ENCODE measurements around the gene TSN. TPM values are rescaled to one million over a fixed set of nuclear protein-coding genes. Genes with fewer than 3 reads are reported as not detected.

Gene TSN
- total RNA-seq, 2 donors from 2014 or later = 18.2 to 20.8 TPM

- WGBS, 2 donors = 87 to 90% methylated on average over 10 of the region's 10 CpGs
- ATAC-seq (no peak), DNase-seq (no peak)
- Histone ChIP-seq H3K36me3 (replicated peaks in 1 of 2; ENCODE audit: insufficient read depth in 1 of 2, low read depth in 2 of 2) (peaks cover 0 to 26% of the 10 kb centered on the region in 2 donors), H3K9me3 (no peaks in the 10 kb centered on the region), H3K27me3 (no peaks in the 10 kb centered on the region), H3K27ac (no peak overlapping the region), H3K4me1 (peaks cover 9% of the 10 kb centered on the region), H3K4me3 (no peak overlapping the region)
- intact Hi-C loops (cut with DNase I) = no loop called here
- TF ChIP-seq, protein P1, sequence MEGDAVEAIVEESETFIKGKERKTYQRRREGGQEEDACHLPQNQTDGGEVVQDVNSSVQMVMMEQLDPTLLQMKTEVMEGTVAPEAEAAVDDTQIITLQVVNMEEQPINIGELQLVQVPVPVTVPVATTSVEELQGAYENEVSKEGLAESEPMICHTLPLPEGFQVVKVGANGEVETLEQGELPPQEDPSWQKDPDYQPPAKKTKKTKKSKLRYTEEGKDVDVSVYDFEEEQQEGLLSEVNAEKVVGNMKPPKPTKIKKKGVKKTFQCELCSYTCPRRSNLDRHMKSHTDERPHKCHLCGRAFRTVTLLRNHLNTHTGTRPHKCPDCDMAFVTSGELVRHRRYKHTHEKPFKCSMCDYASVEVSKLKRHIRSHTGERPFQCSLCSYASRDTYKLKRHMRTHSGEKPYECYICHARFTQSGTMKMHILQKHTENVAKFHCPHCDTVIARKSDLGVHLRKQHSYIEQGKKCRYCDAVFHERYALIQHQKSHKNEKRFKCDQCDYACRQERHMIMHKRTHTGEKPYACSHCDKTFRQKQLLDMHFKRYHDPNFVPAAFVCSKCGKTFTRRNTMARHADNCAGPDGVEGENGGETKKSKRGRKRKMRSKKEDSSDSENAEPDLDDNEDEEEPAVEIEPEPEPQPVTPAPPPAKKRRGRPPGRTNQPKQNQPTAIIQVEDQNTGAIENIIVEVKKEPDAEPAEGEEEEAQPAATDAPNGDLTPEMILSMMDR (IDR thresholded peaks at IDR 0.05) = no peak
- TF ChIP-seq POLR2A (IDR thresholded peaks at IDR 0.05) = no peak
These were observed 9.3 kb downstream of the TSN start for GRCh38 chr2:121764681-121765228.

DNA sequence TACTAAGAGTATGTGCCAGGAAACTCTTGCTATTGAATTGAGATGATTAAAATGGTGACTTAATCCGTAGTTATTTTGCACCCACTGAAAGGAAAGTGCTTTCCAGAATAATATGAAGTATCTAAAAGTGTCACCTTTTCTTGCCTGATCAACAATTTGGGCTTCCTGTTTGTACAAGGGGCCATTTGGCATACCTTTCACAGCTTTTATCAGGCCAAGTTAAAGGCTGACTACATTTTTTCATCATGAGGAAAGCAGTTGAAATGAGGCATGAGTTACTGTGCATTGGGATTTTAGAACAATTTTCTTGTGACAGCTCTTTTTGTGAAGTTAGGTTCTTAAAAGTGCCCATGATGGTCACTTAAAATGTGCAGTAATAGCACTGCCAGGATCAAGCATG is 11.2 kb downstream of the TSN start:
- Histone ChIP-seq H3K36me3 (replicated peaks in 1 of 2; ENCODE audit: insufficient read depth in 1 of 2, low read depth in 2 of 2) (peaks cover 0 to 22% of the 10 kb centered on the region in 2 donors), H3K9me3 (no peaks in the 10 kb centered on the region), H3K4me1 (peaks cover 9% of the 10 kb centered on the region), H3K27ac (peak overlapping the region; percentile 15 to 60 (median 38)), H3K4me3 (no peak overlapping the region), H3K27me3 (no peaks in the 10 kb centered on the region)
- ATAC-seq = peak; percentile 75
- intact Hi-C loops (cut with DNase I) = no loop called here
- 37 to 43% methylated on average over 1 of the region's 1 CpG for WGBS, 2 donors
- TF ChIP-seq, protein P1 (IDR thresholded peaks at IDR 0.05) = no peak
- TF ChIP-seq POLR2A (IDR thresholded peaks at IDR 0.05) = no peak
- DNase-seq = no peak

GRCh38 chr2:121768143-121768755 is 12.8 kb downstream of the TSN start:
- WGBS, 2 donors = 74 to 86% methylated on average over 5 of the region's 5 CpGs
- peak overlapping the region in 2 of 4 donors; percentile 16 to 57 for H3K27ac ChIP-seq
- no peaks in the 10 kb centered on the region for H3K27me3 ChIP-seq
- peaks cover 0 to 20% of the 10 kb centered on the region in 2 donors for H3K36me3 ChIP-seq (replicated peaks in 1 of 2; ENCODE audit: insufficient read depth in 1 of 2, low read depth in 2 of 2)
- H3K4me3 ChIP-seq = no peak overlapping the region
- no peak for TF ChIP-seq POLR2A (IDR thresholded peaks at IDR 0.05)
- TF ChIP-seq, protein P1 (IDR thresholded peaks at IDR 0.05) = no peak
- DNase-seq (no peak), ATAC-seq (no peak)
- H3K9me3 ChIP-seq = no peaks in the 10 kb centered on the region
- intact Hi-C loops (cut with DNase I) = no loop called here
- peaks cover 9% of the 10 kb centered on the region for H3K4me1 ChIP-seq

DNA sequence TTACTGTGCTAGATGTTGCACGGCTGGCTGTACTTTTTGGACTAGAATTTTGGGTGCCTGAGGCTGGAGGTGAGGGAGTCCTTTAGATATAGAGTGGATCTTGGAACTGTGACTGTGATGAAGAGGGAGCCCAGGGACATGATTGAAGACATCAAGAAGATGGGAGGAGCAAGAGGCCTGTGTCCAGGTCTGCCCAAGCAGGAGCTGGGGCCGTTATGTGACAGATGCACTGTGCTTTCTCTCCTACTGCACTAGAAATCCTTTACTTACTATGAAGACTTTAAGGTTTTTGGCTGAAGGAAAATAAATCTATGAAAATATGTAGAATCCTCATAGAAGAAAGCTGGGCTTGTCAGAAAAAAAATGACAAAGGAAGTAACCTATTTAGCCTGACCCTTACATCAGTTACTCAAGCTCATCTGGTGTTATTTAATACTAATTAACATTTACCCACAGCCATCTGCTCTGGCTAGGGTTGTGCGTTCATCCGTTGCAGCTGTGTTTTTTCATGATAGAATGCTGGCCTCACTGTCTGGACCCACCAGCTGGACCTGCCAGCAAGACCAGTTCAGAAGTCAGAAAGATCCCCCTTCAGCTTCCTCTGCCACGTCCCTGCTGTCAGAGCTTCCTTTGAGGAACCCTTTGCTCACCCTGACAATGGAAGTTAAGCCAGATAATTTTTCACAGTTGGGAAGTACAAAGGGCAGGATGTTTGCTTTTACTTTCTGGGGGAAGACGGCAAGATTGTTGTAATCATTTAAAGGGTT is 16.7 kb downstream of the TSN start:
- DNase-seq = no peak
- 58 to 66% methylated on average over 6 of the region's 6 CpGs for WGBS, 2 donors
- ATAC-seq = no peak

More for the DNA sequence above, 16.7 kb downstream of the TSN start:
- H3K9me3 ChIP-seq = no peaks in the 10 kb centered on the region
- no peak overlapping the region for H3K4me3 ChIP-seq
- no peak overlapping the region for H3K27ac ChIP-seq
- no peak for TF ChIP-seq POLR2A (IDR thresholded peaks at IDR 0.05)
- TF ChIP-seq, protein P1 (IDR thresholded peaks at IDR 0.05) = no peak
- intact Hi-C loops (cut with DNase I) = no loop called here
- no peaks in the 10 kb centered on the region for H3K27me3 ChIP-seq
- peaks cover 0 to 1% of the 10 kb centered on the region in 2 donors for H3K36me3 ChIP-seq (replicated peaks in 1 of 2; ENCODE audit: insufficient read depth in 1 of 2, low read depth in 2 of 2)
- peaks cover 5% of the 10 kb centered on the region for H3K4me1 ChIP-seq

All from body of pancreas (tissue), 4 donors.